Smooth muscle cell (in vitro differentiated cells): Measurements from ENCODE around the gene MCF2L. TPM values are rescaled to one million over a fixed set of nuclear protein-coding genes. Genes with fewer than 3 reads are reported as not detected.

ENCODE experiments used
- DNase-seq: peaks from one replicate; lab custom pipeline; 2025; ENCODE audit not compliant: unreplicated experiment; lab: John Stamatoyannopoulos, UW
- H2AFZ ChIP-seq: fragments of 200-600 bp; sonication (generic); 2 replicates; pipeline ENCODE4 v1.6.0; 2016; ENCODE audit warnings: antibody characterized with exemption, low read depth, mild to moderate bottlenecking
- H3F3A ChIP-seq: fragments of 200-600 bp; sonication (generic); 2 replicates; pipeline ENCODE4 v1.6.0; 2017; ENCODE audit warnings: antibody characterized with exemption, low read depth
- H3K27ac ChIP-seq: fragments of 200-600 bp; sonication (generic); 2 replicates; pipeline ENCODE4 v1.5.1; 2016; ENCODE audit warnings: low read depth, mild to moderate bottlenecking
- H3K27me3 ChIP-seq: fragments of 200-600 bp; sonication (generic); 2 replicates; pipeline ENCODE4 v1.6.1; 2016; ENCODE audit warnings: low read depth, mild to moderate bottlenecking
- H3K36me3 ChIP-seq: fragments of 200-600 bp; sonication (generic); 2 replicates; pipeline ENCODE4 v1.5.1; 2016; ENCODE audit warnings: low read depth
- H3K4me1 ChIP-seq: fragments of 200-600 bp; sonication (generic); 2 replicates; pipeline ENCODE4 v1.5.1; 2016; ENCODE audit warnings: low read depth
- H3K4me2 ChIP-seq: fragments of 200-600 bp; sonication (generic); 2 replicates; pipeline ENCODE4 v1.6.0; 2016; ENCODE audit warnings: mild to moderate bottlenecking
- H3K4me3 ChIP-seq: fragments of 200-600 bp; sonication (generic); 2 replicates; pipeline ENCODE4 v1.5.1; 2016; ENCODE audit warnings: mild to moderate bottlenecking
- H3K79me2 ChIP-seq: fragments of 200-600 bp; sonication (generic); 2 replicates; pipeline ENCODE4 v1.6.0; 2016; ENCODE audit warnings: low read depth, mild to moderate bottlenecking
- H3K9ac ChIP-seq: fragments of 200-600 bp; sonication (generic); 2 replicates; pipeline ENCODE4 v1.6.0; 2016; ENCODE audit warnings: low read depth
- H3K9me3 ChIP-seq: fragments of 200-600 bp; sonication (generic); replicated peaks from 2 replicates; pipeline ENCODE4 v1.5.1; 2016; ENCODE audit warnings: low read depth
- H4K20me1 ChIP-seq: fragments of 200-600 bp; sonication (generic); 2 replicates; pipeline ENCODE4 v1.6.0; 2016; ENCODE audit warnings: low read depth
- WGBS: methylation state at CpG from one replicate; pipeline ENCODE4 v1.1.7; 2016; ENCODE audit warnings: low lambda C conversion rate; 5-methylcytosine and 5-hydroxymethylcytosine counted together
- polyA plus RNA-seq: library from polyadenylated mRNA; unstranded; fragments of >200 nt; fragmentation: Nextera tagmentation; extraction: Ambion mirVana; gene quantifications from 2 replicates; pipeline ENCODE4 v1.2.1, GENCODE V29; 2016
- total RNA-seq: library from RNA; depleted of rRNA; stranded (reverse); fragments of >200 nt; gene quantifications from 2 replicates; pipeline ENCODE4 v1.2.3, GENCODE V29; 2014
- TF ChIP-seq, protein P1 (sequence below): fragments of 200-600 bp; sonication (generic); IDR thresholded peaks from 2 replicates; pipeline ENCODE4 v1.5.1; 2017; ENCODE audit warnings: borderline replicate concordance, mild to moderate bottlenecking, antibody characterized with exemption; ENCODE audit not compliant: insufficient read depth, poor library complexity, severe bottlenecking

Gene MCF2L
- total and polyA plus RNA-seq, 2 experiments from 2014 or later: 0.54 to 7.6 TPM

DNA sequence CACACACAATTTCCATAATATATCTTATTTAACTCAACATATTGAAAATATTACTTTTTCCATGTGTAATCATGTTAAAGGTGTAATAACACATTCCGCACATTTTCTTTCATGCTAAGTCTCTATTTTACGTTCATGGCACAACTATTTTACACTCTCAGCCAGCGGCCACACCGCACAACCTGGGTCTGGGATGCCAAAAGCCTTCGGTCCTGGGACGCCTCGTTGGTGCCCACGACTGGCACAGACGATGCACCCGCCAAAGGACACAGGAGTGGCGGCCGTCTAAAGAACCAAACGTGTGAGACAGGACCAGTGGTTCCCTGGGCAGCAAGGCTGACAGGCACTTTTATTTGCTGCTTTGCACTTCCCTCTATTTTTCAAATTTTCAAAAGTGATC lies 179.4 kb downstream of the MCF2L start:
- DNase-seq: no peak
- Histone ChIP-seq H3K27ac (no peak overlapping the region), H3K4me1 (peaks cover 5% of the 10 kb centered on the region), H3K79me2 (no peaks in the 10 kb centered on the region), H3K36me3 (no peaks in the 10 kb centered on the region), H3K9me3 (no peaks in the 10 kb centered on the region), H2AFZ (no peak overlapping the region), H3K4me2 (no peak overlapping the region), H3F3A (peaks cover 2% of the 10 kb centered on the region), H3K4me3 (no peak overlapping the region), H4K20me1 (no peaks in the 10 kb centered on the region), H3K27me3 (no peaks in the 10 kb centered on the region), H3K9ac (no peak overlapping the region)
- 95% methylated on average over 13 of the region's 13 CpGs for WGBS
- TF ChIP-seq, protein P1, sequence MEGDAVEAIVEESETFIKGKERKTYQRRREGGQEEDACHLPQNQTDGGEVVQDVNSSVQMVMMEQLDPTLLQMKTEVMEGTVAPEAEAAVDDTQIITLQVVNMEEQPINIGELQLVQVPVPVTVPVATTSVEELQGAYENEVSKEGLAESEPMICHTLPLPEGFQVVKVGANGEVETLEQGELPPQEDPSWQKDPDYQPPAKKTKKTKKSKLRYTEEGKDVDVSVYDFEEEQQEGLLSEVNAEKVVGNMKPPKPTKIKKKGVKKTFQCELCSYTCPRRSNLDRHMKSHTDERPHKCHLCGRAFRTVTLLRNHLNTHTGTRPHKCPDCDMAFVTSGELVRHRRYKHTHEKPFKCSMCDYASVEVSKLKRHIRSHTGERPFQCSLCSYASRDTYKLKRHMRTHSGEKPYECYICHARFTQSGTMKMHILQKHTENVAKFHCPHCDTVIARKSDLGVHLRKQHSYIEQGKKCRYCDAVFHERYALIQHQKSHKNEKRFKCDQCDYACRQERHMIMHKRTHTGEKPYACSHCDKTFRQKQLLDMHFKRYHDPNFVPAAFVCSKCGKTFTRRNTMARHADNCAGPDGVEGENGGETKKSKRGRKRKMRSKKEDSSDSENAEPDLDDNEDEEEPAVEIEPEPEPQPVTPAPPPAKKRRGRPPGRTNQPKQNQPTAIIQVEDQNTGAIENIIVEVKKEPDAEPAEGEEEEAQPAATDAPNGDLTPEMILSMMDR: no peak

DNA sequence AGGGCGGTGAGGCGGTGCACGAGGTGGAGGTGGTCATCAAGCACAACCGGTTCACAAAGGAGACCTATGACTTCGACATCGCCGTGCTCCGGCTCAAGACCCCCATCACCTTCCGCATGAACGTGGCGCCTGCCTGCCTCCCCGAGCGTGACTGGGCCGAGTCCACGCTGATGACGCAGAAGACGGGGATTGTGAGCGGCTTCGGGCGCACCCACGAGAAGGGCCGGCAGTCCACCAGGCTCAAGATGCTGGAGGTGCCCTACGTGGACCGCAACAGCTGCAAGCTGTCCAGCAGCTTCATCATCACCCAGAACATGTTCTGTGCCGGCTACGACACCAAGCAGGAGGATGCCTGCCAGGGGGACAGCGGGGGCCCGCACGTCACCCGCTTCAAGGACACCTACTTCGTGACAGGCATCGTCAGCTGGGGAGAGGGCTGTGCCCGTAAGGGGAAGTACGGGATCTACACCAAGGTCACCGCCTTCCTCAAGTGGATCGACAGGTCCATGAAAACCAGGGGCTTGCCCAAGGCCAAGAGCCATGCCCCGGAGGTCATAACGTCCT lies 180.0 kb downstream of the MCF2L start:
- H3K9ac ChIP-seq: no peak overlapping the region
- WGBS: 96% methylated on average over 38 of the region's 38 CpGs
- H3K36me3 ChIP-seq: no peaks in the 10 kb centered on the region
- TF ChIP-seq, protein P1: no peak
- H2AFZ ChIP-seq: no peak overlapping the region
- peaks cover 8% of the 10 kb centered on the region for H3K4me1 ChIP-seq
- H3K4me2 ChIP-seq: no peak overlapping the region
- no peaks in the 10 kb centered on the region for H3K27me3 ChIP-seq
- no peaks in the 10 kb centered on the region for H3K79me2 ChIP-seq
- no peaks in the 10 kb centered on the region for H3K9me3 ChIP-seq
- H3K27ac ChIP-seq: no peak overlapping the region
- H4K20me1 ChIP-seq: no peaks in the 10 kb centered on the region
- H3F3A ChIP-seq: peaks cover 5% of the 10 kb centered on the region
- H3K4me3 ChIP-seq: no peak overlapping the region
- DNase-seq: no peak

Other genes with a start within 250 kb of the MCF2L start
- gene F7, start 136.6 kb downstream of the MCF2L start, total RNA-seq: 0.63 and 1.7 TPM in 2 replicates
- gene F7, start 136.6 kb downstream of the MCF2L start, polyA plus RNA-seq: 1.7 TPM in 2 replicates
- 17.1 and 19.4 TPM in 2 replicates for gene F10, start 153.6 kb downstream of the MCF2L start, total RNA-seq
- gene F10, start 153.6 kb downstream of the MCF2L start, polyA plus RNA-seq: 28.2 and 43.7 TPM in 2 replicates
- not detected in 2 replicates for gene PROZ, start 189.4 kb downstream of the MCF2L start, total RNA-seq
- not detected in 2 replicates for gene PROZ, start 189.4 kb downstream of the MCF2L start, polyA plus RNA-seq
- gene PCID2, start 239.5 kb downstream of the MCF2L start, total RNA-seq: 25.5 and 27.1 TPM in 2 replicates
- 26.2 and 32.5 TPM in 2 replicates for gene PCID2, start 239.5 kb downstream of the MCF2L start, polyA plus RNA-seq
- 61.5 and 62.7 TPM in 2 replicates for gene CUL4A, start 240.4 kb downstream of the MCF2L start, total RNA-seq
- gene CUL4A, start 240.4 kb downstream of the MCF2L start, polyA plus RNA-seq: 40.3 and 42.3 TPM in 2 replicates